ENCODE data around the gene RANBP1.

- TF ChIP-seq CTCF (IDR thresholded peaks at IDR 0.05) (no peak), EZH2 (IDR thresholded peaks at IDR 0.05; ENCODE audit: borderline replicate concordance, insufficient read depth, low read depth, low read length, poor library complexity, severe bottlenecking) (no peak)
Measured at GRCh38 chr22:20115691-20116375, at the start of gene RANBP1.
